ENCODE results near the gene ENO3.

Gene ENO3

GRCh38 chr17:4951486-4951885 is 567 bp downstream of the ENO3 start:
- DNase-seq = no peak

DNA sequence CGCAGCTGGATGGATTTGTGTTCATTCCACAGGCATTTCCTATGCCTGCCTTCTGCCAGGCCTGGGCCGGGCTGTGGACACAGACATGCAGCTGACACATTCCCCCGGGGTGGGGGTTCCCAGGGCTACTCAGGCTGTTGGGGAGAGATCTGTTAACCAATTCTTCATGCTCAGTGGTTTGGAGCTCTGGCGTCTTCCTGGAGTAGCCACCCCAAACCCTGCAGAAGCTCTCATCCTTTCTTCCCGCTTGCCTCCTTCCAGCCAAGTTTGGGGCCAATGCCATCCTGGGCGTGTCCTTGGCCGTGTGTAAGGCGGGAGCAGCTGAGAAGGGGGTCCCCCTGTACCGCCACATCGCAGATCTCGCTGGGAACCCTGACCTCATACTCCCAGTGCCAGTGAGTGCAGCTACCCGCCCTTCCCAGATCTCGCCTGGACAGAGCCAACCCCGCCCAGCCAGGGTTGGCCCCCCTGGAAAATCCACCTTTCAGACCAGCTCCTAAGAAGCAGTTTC is 2.6 kb downstream of the ENO3 start:
- DNase-seq = no peak

DNA sequence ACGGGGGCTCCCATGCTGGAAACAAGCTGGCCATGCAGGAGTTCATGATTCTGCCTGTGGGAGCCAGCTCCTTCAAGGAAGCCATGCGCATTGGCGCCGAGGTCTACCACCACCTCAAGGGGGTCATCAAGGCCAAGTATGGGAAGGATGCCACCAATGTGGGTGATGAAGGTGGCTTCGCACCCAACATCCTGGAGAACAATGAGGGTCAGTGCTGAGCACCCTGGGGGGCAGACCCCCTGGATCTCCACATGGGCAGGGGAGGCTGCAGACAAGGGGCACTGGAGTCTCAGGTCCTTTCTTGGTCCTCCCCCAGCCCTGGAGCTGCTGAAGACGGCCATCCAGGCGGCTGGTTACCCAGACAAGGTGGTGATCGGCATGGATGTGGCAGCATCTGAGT is 4.2 kb downstream of the ENO3 start:
- DNase-seq = no peak

GRCh38 chr17:4956493-4957061 is 5.7 kb downstream of the ENO3 start:
- DNase-seq = no peak

GRCh38 chr17:4958102-4958501 is 7.2 kb downstream of the ENO3 start:
- DNase-seq = no peak

DNA sequence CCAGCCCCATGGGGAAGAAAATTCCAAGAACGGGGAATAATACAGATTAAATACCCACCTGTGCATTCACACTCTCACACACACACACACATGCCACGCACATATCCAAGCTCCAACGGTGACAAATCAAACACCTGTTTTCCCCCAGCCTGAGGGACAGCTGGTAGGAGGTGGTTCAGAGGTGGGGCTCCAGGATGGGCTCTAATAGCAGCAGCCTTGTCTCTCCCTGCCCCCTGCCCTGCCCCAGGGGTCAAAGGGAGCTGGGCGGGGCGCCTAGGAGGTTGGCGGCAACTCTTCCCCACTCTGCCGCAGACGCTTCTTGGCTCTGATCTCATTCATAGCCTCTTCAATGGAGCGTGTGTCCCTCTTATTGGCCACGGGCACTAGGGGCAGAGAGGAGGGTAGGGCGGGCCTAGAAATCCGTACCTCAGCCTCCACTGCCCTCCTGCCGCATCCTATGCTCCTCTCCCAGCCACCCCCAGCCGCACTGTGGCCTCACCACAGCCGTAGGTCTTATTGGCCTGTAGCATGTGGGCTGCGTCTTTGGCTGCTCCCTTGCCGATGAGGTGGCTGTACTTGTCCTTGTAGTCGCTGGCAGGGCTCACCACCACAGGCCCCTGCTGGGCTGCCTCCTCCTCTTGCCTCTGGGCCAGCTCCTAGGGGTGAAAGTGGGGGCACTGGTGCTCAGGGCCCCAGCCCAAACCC is 8.5 kb downstream of the ENO3 start:
- DNase-seq = no peak

- DNase-seq = no peak
These were observed 9.5 kb downstream of the ENO3 start for GRCh38 chr17:4960279-4960922.

DNA sequence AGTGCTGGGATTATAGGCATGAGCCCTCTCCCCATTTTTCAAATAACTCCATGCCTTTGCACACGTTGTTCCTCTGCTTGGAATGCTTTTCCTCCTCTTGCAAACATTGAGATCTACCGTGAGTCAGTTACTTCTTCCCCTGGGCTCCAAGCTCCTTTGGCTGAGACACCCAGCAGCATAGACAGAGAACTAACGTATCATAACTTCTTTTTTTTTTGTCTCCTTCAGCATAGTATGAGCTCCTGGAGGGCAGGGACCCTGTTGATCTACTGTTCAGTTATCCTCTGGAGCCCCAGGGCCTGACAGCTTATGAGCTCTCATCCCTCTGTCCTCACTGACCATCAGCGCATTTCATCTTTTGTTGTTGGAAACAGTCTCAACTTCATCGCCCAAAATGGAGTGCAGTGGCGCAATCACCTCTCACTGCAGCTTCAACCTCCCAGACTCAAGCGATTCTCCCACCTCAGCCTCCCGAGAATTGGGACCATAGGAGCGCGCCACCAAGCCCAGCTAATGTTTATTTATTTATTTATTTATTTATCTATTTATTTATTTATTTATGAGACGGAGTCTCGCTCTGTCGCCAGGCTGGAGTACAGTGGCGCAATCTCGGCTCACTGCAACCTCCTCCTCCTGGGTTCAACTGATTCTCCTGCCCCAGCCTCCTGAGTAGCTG is 14.5 kb downstream of the ENO3 start:
- no peak for DNase-seq

- peak; percentile 55 for DNase-seq
These were observed 16.1 kb downstream of the ENO3 start for GRCh38 chr17:4966844-4967538.

DNA sequence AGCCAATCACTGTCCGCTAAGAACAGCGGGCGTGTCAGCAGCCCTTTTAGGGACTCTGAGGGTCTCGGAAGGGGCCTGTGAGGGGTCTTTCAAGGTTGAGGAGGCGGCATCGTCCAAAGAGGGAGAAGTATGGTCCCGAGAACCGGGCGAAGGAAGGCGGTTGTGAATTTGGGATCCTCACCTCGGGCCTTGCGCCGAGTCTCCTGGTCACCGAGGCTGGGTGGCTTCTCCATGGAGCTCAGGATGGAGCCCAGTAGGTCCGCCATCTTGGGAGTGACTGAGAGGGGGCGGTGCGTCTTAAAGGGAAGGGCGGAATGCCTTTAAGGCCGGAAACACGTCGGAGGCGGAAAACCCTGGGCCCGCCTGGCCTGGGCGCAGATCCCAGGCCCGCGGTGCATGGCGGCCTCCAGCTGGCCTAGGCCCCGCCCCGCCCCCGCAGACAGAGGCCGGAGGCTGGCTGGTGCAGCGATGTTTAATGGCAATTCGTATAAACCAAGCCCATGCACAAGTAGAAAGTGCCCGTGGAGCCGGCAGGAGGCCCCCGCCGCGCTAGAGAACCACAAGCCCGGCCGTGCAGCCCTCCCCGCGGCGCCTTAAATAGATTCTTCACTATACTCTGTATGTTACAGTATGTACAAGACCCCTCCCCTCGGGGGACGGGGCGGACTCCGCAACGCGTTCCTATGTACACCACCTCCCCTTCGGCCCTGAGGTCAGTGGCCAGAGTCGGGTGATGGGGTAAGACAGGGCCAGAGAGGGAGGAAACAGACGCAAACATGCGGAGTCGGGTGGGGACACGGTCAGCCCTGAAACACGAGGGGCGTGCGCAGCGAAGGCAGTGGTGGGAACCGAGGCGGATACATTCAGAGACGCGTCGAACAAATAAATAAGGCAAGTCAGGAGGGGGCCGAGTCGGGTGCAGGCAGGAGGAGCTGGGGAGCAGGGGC is 16.9 kb downstream of the ENO3 start, which contains the start of gene SPAG7:
TSS of gene SPAG7 (minus strand) at position 279 of the 947 bp plus-strand sequence. CDS start at position 266, 13 bp downstream.
- DNase-seq = no peak

DNA sequence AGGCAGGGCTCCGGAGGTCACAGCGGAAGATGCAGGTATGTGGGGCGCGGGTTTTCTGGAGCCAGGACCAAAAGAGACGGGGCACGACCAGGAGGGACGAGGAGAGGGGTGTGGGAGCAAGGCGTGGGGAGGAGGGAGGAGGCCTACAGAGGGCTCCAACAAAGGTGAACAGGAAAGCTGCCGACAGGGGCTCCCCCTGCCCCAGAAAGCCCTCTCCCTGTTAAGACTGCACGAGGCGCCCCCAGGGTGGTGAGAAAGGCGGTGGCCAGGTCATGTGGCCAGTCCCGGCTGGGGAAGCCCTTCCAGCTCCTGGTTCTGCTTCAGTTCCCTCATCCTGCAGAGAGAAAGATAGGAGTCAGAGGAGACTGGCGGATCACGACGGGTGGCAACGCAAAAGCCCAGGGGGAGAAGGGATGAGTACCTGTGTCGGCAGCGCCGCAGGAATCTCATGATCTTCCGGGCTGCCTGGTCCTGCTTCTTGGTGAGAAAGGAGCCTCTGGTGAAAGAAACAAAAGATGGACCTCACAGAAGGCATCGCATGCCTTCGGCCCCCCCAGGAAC is 17.6 kb downstream of the ENO3 start:
- no peak for DNase-seq

GRCh38 chr17:4969047-4969550 is 18.2 kb downstream of the ENO3 start:
- no peak for DNase-seq

GRCh38 chr17:4969551-4970173 is 18.7 kb downstream of the ENO3 start:
- no peak for DNase-seq

- DNase-seq = no peak
These were observed 19.4 kb downstream of the ENO3 start for GRCh38 chr17:4970273-4970672.

GRCh38 chr17:4971826-4972225 is 20.9 kb downstream of the ENO3 start:
- no peak for DNase-seq

GRCh38 chr17:4972322-4972721 is 21.4 kb downstream of the ENO3 start:
- no peak for DNase-seq

DNA sequence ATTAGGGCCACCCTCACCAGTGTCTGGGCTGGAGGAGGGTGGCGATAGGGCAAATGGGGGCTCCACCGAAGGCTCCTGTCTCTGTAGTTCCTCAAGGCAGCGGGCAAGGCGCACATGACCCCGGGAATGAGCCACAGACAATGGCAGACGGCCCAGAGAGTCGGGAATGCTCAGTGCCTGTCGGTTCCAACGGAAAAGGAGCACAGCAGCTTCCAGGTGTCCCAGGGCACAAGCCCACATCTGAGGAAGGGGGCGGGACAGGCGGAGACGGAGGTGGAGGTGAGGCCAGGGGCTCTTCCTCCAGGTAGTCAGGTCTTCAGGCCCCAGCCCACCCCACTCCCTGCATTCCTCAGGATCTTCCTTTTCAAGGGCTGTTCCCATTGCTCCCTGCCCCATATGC is 21.8 kb downstream of the ENO3 start:
- DNase-seq = no peak

DNA sequence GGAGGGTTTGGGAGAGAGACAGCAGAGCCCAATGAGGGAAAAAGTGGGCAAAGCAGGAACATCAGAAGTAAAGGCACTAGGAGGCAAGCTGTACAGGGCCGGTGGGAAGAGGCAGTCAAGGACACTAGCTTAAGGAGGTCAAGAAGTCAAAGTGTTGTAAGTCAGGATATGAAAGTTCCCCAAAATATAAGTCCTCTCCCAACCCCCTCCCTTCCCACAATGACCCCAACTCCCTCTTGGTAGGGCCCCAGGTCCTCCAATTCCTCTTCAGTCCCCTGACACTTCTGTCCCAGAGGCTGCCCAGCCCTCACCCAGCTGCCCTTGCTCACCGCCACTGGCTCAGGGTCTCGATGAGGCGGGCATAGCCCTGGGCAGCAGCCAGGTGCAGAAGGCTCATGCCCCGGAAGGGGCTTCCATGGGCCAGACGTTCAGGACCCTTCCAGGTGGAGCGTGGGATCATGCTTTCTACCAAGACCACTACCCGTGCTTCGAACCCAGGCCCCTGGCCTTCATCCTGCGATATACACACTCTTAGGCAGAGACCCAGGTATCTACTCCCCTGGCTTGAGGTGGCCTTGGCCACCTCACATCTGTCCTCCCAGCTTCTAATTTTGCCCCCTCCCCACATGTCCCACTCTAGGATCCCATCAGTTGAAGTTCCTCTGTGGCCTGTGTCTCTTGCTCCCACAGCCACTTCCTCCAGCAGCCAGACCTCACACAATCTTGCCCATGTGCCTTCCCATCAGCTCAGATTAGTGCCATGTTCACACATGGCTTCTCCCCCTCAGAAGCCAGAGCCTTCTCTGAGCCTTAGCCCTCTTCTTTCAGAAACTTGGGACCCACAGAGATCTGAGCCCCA is 22.6 kb downstream of the ENO3 start:
- DNase-seq = no peak

- DNase-seq = no peak
These were observed 23.3 kb downstream of the ENO3 start for GRCh38 chr17:4974115-4974670.
